ENCODE results near the gene MYZAP.

Gene MYZAP

GRCh38 chr15:57565311-57565710, 26.4 kb upstream of the MYZAP start:
- peak; percentile 68 for DNase-seq

- DNase-seq = no peak
Observed at GRCh38 chr15:57566834-57567233, 24.9 kb upstream of the MYZAP start.

- DNase-seq = no peak
Observed at GRCh38 chr15:57567891-57568290, 23.8 kb upstream of the MYZAP start.

- DNase-seq = no peak
Observed at GRCh38 chr15:57568299-57568698, 23.4 kb upstream of the MYZAP start.

GRCh38 chr15:57570340-57570739, 21.4 kb upstream of the MYZAP start:
- DNase-seq = no peak

GRCh38 chr15:57570994-57571393, 20.7 kb upstream of the MYZAP start:
- DNase-seq = no peak

GRCh38 chr15:57571725-57572124, 20.0 kb upstream of the MYZAP start:
- no peak for DNase-seq

GRCh38 chr15:57572468-57572867, 19.2 kb upstream of the MYZAP start:
- no peak for DNase-seq

- no peak for DNase-seq
Observed at GRCh38 chr15:57573151-57573550, 18.6 kb upstream of the MYZAP start.

- DNase-seq = no peak
Observed at GRCh38 chr15:57575363-57575762, 16.3 kb upstream of the MYZAP start.

GRCh38 chr15:57578288-57578900, 13.3 kb upstream of the MYZAP start:
- no peak for DNase-seq

GRCh38 chr15:57580428-57580827, 11.3 kb upstream of the MYZAP start:
- no peak for DNase-seq

GRCh38 chr15:57580866-57581265, 10.8 kb upstream of the MYZAP start:
- no peak for DNase-seq

GRCh38 chr15:57582090-57582489, 9.6 kb upstream of the MYZAP start:
- DNase-seq = no peak

- DNase-seq = no peak
Observed at GRCh38 chr15:57583282-57583681, 8.4 kb upstream of the MYZAP start.

GRCh38 chr15:57583720-57584119, 8.0 kb upstream of the MYZAP start:
- DNase-seq = no peak

- DNase-seq = no peak
Observed at GRCh38 chr15:57586661-57587424, 4.9 kb upstream of the MYZAP start.

GRCh38 chr15:57589281-57589680, 2.4 kb upstream of the MYZAP start:
- no peak for DNase-seq

- DNase-seq = no peak
Observed at GRCh38 chr15:57589754-57590153, 1.9 kb upstream of the MYZAP start.

GRCh38 chr15:57591237-57591821, 375 bp upstream of the MYZAP start:
- peak; percentile 4 for DNase-seq

GRCh38 chr15:57592426-57592825, 722 bp downstream of the MYZAP start:
- DNase-seq = no peak

- DNase-seq = peak; percentile 13
Observed at GRCh38 chr15:57592836-57593420, 1.2 kb downstream of the MYZAP start.

GRCh38 chr15:57594479-57594878, 2.8 kb downstream of the MYZAP start:
- DNase-seq = no peak

All from NCI-H146 (cell line).